Activated CD8-positive, alpha-beta memory T cell treated with anti-CD3 and anti-CD28 coated beads for 36 hours (primary cell): ENCODE data around the gene HNRNPK. TPM values are rescaled to one million over a fixed set of nuclear protein-coding genes. Genes with fewer than 3 reads are reported as not detected.

Experiments
- CTCF ChIA-PET: fragments of 350-600 bp; sonication (Branson Sonifier 250); formaldehyde crosslinking; loops from one replicate; lab custom pipeline; 2021; ENCODE audit warnings: antibody characterized with exemption; lab: Charles Lee
- POLR2A ChIA-PET: fragments of 350-600 bp; sonication (Branson Sonifier 250); formaldehyde crosslinking; loops from one replicate; lab custom pipeline; 2021; ENCODE audit warnings: antibody characterized with exemption; lab: Charles Lee
- total RNA-seq, 2 experiments: library from RNA; stranded (reverse); gene quantifications; one replicate each; pipeline ENCODE4 v1.2.3, GENCODE V29; 2021

HNRNPK gene
- total RNA-seq, 2 experiments from 2014 or later, result 882 to 890 TPM

DNA sequence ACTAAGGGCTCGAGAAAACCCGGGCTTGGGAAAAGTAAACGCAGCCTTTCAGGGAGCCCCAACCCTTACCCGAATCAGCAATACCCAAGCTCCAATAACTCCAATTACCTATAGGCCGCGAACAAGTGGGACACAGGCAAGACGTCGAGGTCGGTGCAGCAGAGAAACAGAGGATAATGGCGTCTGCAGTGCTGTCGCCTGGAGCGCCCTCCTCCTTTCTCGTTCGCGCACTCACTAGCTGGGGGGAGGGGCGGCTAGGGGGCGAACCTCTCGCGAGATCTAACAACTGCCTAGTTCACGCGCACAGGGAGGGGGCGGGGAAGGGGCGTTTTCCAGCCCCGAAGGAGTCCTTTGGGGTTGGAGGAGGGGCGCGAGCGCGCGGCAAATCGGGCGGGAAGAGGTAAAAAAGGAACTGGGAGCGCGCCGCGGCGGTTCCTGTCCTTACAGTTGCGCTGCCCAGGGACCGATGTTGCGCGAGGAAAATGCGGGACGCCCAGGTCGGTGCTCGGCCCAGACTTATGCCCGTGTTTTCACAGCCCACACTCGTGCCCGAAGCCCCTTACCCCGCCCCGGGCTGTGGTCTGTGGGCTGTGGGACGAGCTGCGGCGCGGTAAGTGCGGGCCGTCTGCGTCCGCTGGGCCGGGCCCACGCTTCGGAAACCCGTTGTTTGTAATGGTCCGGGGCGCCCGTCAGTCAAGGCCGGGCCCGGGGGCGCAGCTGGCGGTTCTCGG, 545 bp upstream of the HNRNPK start, which contains the start of gene RMI1:
TSS of gene RMI1 (plus strand) at position 411 of the 731 bp plus-strand sequence. CDS start 20,182 bp downstream, outside the sequence.
- ChIA-PET POLR2A (interaction anchor here (0.7 to 3.4 kb wide), 8 partner anchors 10 to 316 kb away, joined by 3 to 15 read pairs (median 4); partner anchors contain the start of gene KIF27), CTCF (interaction anchor here (1.1 kb wide), 1 partner anchor 24 kb away, joined by 3 read pairs; a partner anchor contains a TSS)

DNA sequence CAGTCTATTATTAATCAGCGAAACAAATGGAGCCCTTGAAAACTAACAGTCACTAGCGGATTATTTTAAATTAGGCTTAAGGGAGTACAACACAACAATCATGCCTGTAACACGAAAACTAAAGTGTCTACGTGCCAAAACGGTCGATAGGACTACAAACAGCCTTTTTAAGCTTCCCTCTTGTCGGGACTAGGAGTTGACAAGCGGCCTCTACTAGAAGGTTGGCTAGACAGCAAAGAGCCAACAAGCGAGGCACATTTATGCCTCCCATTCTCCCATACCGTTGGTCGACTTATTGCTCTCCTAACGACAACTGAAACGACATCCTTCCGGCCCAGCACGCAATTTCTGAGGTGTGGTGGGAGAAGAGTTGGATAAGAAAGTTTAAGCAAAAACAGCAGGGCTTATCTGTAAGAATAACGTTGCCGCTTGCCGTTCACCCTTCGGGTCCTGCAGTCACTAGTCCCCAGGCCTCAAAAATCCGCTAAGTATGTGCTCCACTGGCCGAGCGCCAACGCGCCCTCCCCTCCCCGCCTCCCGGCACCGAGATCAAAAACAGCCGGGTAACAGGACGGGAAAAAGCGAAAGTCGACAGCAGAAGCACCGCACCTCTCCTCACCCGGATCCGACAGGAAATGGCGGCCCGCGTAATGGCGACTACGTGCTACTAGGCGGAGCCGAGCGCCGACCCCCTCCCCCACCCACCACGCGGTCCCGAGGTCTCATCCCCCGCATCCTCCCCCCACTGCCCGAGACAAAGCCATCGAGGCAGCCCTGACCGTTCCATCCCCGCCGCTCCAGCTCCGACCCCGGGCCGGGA, 813 bp downstream of the HNRNPK start:
- POLR2A ChIA-PET, result interaction anchor here (0.6 to 3.4 kb wide), 7 partner anchors 9 to 695 kb away, joined by 3 to 15 read pairs (median 4); partner anchors contain the start of gene KIF27
- CTCF ChIA-PET, result interaction anchor here (0.5 to 1.7 kb wide), 5 partner anchors 9 to 232 kb away, joined by 3 to 4 read pairs (median 3); partner anchors contain the start of gene KIF27

DNA sequence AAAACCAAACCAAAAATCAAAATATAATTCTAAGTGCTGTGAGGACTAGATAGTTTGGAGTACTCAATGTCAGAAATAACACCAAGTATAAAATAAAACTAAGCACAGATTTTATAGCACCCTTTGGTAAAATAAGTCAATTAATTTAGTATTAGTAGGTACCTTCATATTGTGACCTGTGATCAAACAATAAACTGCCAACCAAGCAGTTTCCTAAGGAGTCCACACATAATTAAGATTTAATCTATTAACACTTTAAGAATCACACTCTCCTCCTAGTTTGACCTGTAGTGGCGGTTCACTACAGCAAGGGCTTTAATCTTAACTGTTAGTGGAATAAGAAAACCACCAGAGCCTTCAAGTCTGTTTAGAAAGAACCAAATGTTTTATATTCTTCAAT, 2.8 kb downstream of the HNRNPK start:
- CTCF ChIA-PET, result no interaction called here
- POLR2A ChIA-PET, result interaction anchor here (0.5 kb wide), 1 partner anchor 13 kb away, joined by 18 read pairs; no protein-coding TSS in a partner anchor

DNA sequence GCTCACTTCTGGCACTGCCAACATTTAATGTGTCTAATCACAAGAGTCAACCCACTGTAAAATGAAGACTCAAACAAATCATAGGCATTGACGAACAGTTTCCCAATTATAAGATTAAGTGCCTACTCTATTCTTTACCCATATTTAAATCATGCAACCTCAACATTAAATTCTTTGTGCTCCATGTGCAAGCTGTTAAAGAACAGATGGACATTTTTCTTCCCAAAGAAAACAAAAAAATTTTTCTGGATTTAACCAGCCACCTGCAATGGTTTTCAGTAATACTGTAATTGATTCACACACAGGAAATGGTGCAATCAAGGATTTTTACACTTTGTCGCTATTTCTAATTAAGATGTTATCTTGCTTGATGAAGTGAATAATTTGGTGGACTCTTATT, 3.6 kb downstream of the HNRNPK start:
- CTCF ChIA-PET, result no interaction called here
- POLR2A ChIA-PET, result interaction anchor here (0.6 kb wide), 1 partner anchor 11 kb away, joined by 4 read pairs; no protein-coding TSS in a partner anchor

DNA sequence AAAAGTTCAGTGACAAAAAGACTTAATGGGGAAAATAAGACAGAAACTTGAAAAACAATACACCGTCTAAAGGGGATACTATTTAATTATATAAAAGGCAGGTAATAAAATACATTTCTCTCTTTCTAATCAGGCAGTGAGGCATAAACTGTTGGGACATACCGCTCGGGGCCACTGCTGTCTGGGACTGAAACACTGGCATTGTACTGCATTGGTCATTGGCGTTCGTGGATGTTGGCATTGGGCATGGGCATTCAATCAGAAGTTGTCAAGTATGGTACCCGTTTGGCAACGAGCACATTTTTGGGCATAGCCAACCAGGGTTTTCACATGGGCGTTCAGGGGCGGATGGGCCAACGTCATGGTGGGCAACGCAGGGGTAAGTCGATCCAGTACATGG, 4.7 kb downstream of the HNRNPK start:
- CTCF ChIA-PET, result no interaction called here
- POLR2A ChIA-PET, result interaction anchor here (1.0 kb wide), 1 partner anchor 10 kb away, joined by 3 read pairs; no protein-coding TSS in a partner anchor

DNA sequence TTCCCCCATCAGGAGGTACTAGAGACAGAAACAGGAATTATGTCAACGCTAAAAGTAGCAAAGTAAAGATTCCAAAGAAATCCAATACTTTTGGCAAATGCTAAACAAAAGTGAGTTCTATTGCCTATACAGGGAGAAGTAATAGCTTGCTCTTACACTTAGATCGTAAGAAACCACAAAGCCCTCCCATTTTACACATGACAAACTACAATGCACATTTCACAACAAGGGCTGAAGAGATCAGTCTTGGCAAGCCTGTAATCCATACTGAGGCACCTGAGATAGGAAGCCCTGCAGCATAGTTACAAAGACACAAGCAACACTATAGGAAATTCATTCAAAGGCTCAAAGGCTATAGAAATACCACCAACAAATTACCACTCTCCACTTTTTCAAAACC, 7.7 kb downstream of the HNRNPK start:
- CTCF ChIA-PET, result no interaction called here
- POLR2A ChIA-PET, result interaction anchor here (0.6 to 2.7 kb wide), 3 partner anchors 8 to 19 kb away, joined by 3 to 9 read pairs (median 6); no protein-coding TSS in a partner anchor

DNA sequence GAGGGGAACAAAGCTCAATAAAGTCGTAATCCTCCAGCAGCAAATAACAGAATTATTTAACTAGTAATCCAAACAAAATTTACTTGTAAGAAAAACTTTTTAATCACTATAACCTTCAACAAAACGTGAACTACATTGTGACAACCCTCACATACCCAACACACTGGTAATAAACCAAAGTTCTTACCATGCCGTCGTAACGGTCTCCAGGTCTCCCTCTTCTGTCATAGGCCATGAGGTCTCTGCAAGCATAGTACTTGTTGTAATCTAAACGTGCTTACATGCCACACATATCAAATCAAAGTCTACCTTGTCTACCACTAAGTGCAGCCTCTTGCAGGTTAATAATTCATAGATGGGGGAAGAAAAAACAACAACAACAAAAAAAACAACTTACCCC, 8.5 kb downstream of the HNRNPK start:
- ChIA-PET POLR2A (interaction anchor here (1.5 to 2.7 kb wide), 2 partner anchors 8 to 10 kb away, joined by 3 to 9 read pairs; partner anchors contain the start of gene HNRNPK), CTCF (interaction anchor here (0.6 kb wide), 1 partner anchor 10 kb away, joined by 3 read pairs; no protein-coding TSS in a partner anchor)

DNA sequence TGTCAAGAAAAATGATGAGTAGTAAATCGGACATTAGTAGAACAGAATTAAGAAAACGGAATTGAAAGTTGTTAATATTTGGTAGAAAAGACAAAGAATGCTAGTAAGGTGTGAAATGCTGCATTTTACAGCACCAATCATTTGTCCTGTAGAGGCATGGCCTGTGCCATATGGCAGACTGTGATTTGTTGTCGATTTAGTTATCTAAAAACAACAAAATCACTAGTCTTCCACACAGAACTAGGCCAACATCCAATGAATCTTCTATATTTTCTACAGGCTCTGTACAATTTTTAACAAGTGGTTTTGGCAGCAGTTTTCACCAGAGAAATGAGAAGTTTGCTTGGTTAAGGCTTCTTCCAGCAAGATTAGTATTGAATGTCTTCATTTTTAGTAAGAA, 10.4 kb downstream of the HNRNPK start:
- POLR2A ChIA-PET, result no interaction called here
- CTCF ChIA-PET, result interaction anchor here (1.0 kb wide), 1 partner anchor 9 kb away, joined by 3 read pairs; no protein-coding TSS in a partner anchor

DNA sequence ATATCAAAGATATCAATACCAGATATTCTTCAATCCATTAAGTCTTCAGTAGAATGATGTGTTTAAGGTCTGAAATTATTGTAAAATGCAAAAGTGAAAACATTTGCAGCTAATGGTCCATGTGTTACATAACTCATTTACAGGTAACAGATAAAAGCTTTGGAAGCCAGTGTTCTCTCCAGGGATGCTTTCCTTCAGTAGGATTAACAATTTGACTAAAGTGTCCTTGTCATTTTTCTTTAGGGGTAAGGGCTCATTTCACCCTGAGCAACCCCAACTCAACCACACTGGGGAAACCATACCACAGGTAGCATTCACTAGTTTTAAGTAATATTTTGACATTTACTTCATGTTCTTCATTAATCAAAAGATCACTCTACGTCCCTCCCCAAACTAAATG, 12.9 kb downstream of the HNRNPK start:
- POLR2A ChIA-PET, result interaction anchor here (0.8 to 1.9 kb wide), 2 partner anchors 13 to 40 kb away, joined by 3 to 15 read pairs; partner anchors contain the start of genes HNRNPK and RMI1

DNA sequence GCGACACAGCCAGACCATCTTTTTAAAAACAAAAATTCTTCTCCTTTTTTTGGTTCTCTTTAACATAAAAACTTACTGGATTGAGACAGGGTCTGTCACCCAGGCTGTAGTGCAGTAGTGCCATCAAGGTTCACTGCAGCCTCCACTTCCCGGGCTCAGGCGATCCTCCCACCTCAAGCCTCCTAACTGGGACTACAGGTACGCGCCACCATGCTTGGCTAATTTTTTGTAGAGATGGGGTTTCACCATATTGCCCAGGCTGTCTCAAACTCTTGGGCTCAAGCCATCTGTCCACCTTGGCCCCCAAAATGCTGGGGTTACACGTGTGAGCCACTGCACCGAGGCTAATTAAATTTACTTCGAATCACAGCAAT, 13.8 kb downstream of the HNRNPK start:
- POLR2A ChIA-PET, result interaction anchor here (1.9 kb wide), 1 partner anchor 13 kb away, joined by 15 read pairs; the partner anchor contains the start of genes HNRNPK and RMI1
- CTCF ChIA-PET, result no interaction called here

More for the DNA sequence above, 12.9 kb downstream of the HNRNPK start:
- CTCF ChIA-PET, result no interaction called here

DNA sequence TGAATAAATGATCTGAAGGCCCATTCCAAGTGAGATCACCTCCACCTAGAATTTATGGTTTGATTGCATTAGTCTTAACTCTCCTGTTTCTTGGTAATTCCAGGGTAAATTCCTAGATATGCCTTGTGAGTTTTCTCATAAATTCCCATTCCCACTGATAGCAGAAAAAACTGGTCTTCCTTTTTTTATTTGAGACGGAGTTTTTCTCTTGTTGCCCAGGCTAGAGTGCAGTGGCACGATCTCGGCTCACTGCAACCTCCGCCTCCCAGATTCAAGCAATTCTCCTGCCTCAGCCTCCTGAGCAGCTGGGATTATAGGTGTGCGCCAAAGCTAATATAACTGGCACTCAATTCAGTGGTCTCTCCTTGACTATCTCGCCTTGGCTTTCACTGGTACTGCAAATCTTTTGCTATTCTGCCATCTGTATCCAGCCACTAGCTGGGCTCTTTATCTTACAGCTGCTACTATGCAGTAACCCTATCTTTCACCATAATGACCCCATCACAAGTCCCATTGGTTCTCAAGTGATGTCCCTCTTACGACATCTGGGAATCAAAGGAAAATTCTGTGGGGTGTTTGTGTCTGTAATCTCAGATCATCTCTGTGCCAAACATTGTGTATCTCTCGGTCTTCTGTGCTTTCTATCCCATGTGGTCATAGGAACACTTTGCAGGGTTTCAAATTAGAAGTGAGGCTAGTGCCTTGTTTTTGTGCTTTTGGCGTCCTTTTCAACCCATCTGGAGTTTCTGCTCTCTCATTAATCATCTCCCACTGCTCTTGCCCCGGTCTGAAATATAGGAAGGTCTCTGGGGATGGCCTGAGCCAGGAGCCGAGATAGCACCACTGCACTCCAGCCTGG, 14.4 kb downstream of the HNRNPK start:
- CTCF ChIA-PET, result no interaction called here
- POLR2A ChIA-PET, result interaction anchor here (0.7 kb wide), 1 partner anchor 10 kb away, joined by 3 read pairs; no protein-coding TSS in a partner anchor

DNA sequence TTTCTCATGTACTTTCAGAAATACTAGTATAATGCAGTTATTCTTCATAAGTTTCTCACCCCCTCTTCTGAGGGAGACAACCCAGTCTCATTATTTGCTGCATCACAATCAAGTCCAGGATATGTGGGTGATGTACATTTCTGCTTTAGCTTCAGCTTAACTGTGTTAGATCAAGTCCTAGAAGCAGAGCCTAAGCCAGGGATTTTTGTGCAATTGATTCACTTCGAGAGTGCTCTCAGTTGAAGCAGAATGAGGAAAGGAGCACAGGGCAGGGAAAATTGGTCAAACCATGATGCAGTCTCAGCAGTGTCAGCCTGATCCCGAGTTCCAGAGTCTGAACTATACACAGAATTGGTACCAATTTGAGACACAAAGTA, 15.1 kb downstream of the HNRNPK start:
- POLR2A ChIA-PET, result interaction anchor here (0.7 to 3.0 kb wide), 3 partner anchors 8 to 16 kb away, joined by 3 to 12 read pairs (median 6); partner anchors contain the start of genes HNRNPK and RMI1
- CTCF ChIA-PET, result interaction anchor here (0.8 kb wide), 1 partner anchor 27 kb away, joined by 5 read pairs; no protein-coding TSS in a partner anchor

DNA sequence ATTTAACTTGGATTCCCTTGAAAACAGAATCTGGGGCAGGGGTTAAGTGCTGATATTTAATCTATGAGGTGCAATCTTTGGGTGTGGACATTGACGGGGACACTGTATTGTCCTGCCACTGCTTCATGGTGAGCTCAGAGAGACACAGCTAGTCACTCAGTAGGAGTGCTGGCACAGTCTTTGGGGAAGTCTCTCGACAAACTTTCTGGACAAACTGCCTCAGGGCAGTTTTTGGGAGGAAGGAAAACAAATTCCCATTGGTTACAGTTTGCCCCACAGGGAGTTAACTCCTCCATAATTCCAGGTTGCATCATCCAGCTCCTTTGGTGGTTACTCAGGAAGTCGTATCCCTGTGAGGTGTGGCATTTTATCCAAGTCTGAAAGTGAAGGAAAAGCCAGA, 17.9 kb downstream of the HNRNPK start:
- ChIA-PET CTCF (interaction anchor here (1.2 kb wide), 1 partner anchor 9 kb away, joined by 3 read pairs; no protein-coding TSS in a partner anchor), POLR2A (interaction anchor here (3.0 to 3.3 kb wide), 2 partner anchors 11 to 18 kb away, joined by 9 to 12 read pairs; partner anchors contain the start of genes HNRNPK and RMI1)

DNA sequence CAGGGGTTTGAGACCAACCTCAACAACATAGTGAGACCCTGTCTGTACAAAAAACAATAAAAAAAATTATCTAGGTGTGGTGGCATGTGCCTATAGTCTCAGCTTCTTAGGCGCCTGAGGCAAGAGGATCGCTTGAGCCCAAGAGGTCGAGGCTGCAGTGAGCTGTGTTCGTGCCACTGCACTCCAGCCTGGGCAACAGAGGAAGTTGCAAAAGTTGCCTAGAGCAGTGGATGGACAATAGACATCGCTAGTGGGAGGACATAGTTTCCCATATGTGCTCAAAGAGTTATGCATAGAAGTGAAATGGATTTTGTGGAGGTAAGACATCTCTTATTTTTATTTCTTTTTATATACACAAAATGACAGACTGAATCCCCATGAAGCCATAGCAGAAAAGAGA, 19.0 kb downstream of the HNRNPK start:
- CTCF ChIA-PET, result interaction anchor here (1.2 kb wide), 1 partner anchor 10 kb away, joined by 3 read pairs; no protein-coding TSS in a partner anchor
- POLR2A ChIA-PET, result interaction anchor here (3.3 kb wide), 1 partner anchor 12 kb away, joined by 9 read pairs; no protein-coding TSS in a partner anchor

DNA sequence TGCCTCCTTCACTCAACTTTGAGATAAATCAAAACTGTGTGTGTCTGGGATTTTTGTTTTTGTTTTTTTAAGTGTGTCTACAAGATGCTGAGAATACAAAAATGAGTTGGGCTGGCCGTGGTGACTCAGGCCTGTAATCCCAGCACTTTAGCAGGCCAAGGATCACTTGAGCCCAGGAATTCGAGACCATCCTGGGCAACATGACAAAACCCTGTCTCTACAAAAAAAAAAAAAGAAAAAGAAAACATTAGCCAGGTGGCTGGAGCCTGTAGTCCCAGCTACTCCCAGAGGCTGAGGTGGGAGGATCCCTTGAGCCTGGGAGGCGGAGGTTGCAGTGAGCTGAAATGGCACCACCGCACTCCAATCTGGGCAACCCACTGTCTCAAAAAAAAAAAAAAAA, 21.0 kb downstream of the HNRNPK start:
- CTCF ChIA-PET, result interaction anchor here (0.7 kb wide), 1 partner anchor 1830 kb away, joined by 3 read pairs; no protein-coding TSS in a partner anchor
- POLR2A ChIA-PET, result no interaction called here

DNA sequence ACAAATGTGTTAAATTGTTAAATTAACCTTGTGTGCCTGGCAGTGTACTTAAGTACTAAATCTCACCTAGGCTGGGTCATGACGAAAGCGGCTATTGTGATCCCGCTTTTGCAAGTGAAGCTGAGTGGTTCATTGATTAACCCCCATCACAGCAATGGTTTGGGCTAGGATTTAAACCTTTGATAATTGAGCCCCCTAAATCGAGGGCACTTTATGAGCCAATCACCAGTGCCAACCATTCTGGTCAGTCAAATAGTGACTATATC, 22.8 kb downstream of the HNRNPK start:
- ChIA-PET POLR2A (no interaction called here), CTCF (no interaction called here)

DNA sequence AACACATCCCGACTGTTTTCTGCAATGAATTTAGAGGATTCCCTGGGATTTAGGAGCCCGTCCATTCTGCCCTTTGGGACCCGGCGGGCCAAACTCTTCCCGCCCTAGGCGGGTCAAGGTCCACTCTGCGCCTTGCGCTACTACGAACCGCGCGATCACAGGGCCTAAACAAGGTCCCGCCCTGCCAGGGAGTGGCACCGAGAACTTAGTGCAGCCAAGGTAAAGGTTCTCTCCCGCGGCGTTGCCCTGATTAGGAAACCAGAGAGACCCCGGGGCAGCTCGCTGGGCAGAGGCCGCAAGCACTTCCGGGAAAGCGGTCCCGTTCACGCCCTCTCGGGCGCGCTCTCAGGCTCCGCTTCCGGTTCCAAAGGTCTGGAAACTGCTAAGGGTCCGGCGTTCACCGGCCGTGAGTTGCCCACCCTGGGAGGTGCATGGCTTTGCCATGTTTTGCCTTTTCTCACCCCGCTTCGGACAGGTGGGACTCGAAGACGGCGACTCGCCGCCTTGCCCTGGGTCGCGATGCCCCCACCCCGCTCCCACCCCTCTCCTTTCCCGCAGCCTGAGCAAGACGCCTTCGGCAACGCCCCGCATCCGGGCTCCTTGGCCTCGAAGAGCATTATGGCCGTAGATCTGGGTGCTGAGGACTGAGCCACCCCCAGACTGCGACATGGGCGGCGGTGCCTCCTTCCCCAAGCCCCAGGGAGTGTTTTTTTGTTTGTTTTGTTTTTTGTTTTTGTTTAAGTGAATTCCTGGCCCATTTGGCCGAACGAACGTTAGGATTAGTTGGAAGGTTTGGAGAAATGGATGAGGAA, 23.4 kb downstream of the HNRNPK start:
- ChIA-PET CTCF (interaction anchor here (1.2 kb wide), 1 partner anchor 23 kb away, joined by 3 read pairs; the partner anchor contains the start of gene HNRNPK), POLR2A (interaction anchor here (1.3 kb wide), 1 partner anchor 24 kb away, joined by 5 read pairs; the partner anchor contains the start of gene RMI1)
